Stomach smooth muscle (tissue), 2 donors: ENCODE results near the gene PCDHB7.
"Not testable (repeated sequence)": the region's sequence is repeated elsewhere in the genome, so short reads cannot be mapped to it uniquely, and the experiment has no call there.

Experiments
- H3K27ac ChIP-seq: one replicate; pipeline ENCODE4 v1.7.0; 2013; ENCODE audit warnings: mild to moderate bottlenecking, low read length, inconsistent platforms
- H3K27me3 ChIP-seq, 2 donors: one replicate each; pipeline ENCODE4 v1.7.0; 2013; ENCODE audit warnings: low read length in 2 of 2; ENCODE audit not compliant: insufficient read depth in 2 of 2, control insufficient read depth in 1 of 2
- H3K36me3 ChIP-seq, 2 donors: one replicate each; pipeline ENCODE4 v1.7.0; 2013; ENCODE audit warnings: low read length in 2 of 2; ENCODE audit not compliant: control insufficient read depth in 2 of 2, insufficient read depth in 2 of 2
- H3K4me1 ChIP-seq: one replicate; pipeline ENCODE4 v1.7.0; 2013; ENCODE audit warnings: low read length; ENCODE audit not compliant: control insufficient read depth, insufficient read depth
- H3K4me3 ChIP-seq, 2 donors: one replicate each; pipeline ENCODE4 v1.7.0; 2013; ENCODE audit warnings: low read length in 2 of 2
- H3K9ac ChIP-seq, 2 donors: one replicate each; pipeline ENCODE4 v1.7.0; 2013; ENCODE audit warnings: low read length in 2 of 2, mild to moderate bottlenecking in 1 of 2
- H3K9me3 ChIP-seq, 2 donors: one replicate each; pipeline ENCODE4 v1.7.0; 2013; ENCODE audit warnings: low read length in 2 of 2; ENCODE audit not compliant: control insufficient read depth in 2 of 2
- donor health status: healthy.
- donor health status: Pancreatic carcinoma.

The PCDHB7 gene

DNA sequence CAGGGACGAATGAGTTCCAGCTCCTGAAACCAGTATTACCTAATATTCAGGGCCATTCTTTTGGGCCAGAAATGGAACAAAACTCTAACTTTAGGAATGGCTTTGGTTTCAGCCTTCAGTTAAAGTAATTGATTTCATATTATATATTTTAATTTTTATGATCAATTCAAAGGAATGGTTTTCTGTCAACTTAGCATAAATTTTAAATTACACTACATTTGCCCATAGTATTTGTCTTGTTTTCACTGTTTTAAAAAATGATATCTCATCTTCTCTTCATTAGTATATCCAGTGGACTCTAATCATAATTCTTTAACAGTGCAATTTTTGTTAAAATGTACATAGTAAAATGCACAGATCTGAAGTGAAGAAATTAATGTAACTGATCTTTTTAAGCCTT, 7.9 kb downstream of the PCDHB7 start:
- H3K36me3 ChIP-seq, result peaks cover 0 to 3% of the 10 kb centered on the region in 2 donors
- H3K27me3 ChIP-seq, result peaks cover 3 to 14% of the 10 kb centered on the region in 2 donors
- H3K9me3 ChIP-seq, result peaks cover 28 to 33% of the 10 kb centered on the region in 2 donors
- H3K4me3 ChIP-seq, result no peak overlapping the region
- H3K4me1 ChIP-seq, result no peaks in the 10 kb centered on the region
- H3K9ac ChIP-seq, result no peak overlapping the region
- no peak overlapping the region for H3K27ac ChIP-seq

GRCh38 chr5:141182248-141182647, 9.8 kb downstream of the PCDHB7 start, which contains the start of gene PCDHB16:
TSS of gene PCDHB16 (plus strand) at chr5:141182387. CDS start at chr5:141182560, 173 bp downstream.
- Histone ChIP-seq H3K36me3 (peaks cover 0 to 3% of the 10 kb centered on the region in 2 donors), H3K27me3 (peaks cover 1 to 15% of the 10 kb centered on the region in 2 donors), H3K9ac (peak within 1 kb of the TSS in 1 of 2 donors; percentile 64), H3K27ac (no peak within 1 kb of the TSS), H3K4me3 (peak within 1 kb of the TSS; percentile 55 to 67), H3K4me1 (no peaks in the 10 kb centered on the region), H3K9me3 (peaks cover 28 to 34% of the 10 kb centered on the region in 2 donors)

GRCh38 chr5:141184117-141184855, 11.8 kb downstream of the PCDHB7 start:
- H3K27ac ChIP-seq, H3K4me1 ChIP-seq, H3K4me3 ChIP-seq, H3K9ac ChIP-seq, H3K36me3 ChIP-seq: not testable (repeated sequence)
- peaks cover 0 to 12% of the 10 kb centered on the region in 2 donors for H3K27me3 ChIP-seq
- H3K9me3 ChIP-seq, result peaks cover 22 to 32% of the 10 kb centered on the region in 2 donors

DNA sequence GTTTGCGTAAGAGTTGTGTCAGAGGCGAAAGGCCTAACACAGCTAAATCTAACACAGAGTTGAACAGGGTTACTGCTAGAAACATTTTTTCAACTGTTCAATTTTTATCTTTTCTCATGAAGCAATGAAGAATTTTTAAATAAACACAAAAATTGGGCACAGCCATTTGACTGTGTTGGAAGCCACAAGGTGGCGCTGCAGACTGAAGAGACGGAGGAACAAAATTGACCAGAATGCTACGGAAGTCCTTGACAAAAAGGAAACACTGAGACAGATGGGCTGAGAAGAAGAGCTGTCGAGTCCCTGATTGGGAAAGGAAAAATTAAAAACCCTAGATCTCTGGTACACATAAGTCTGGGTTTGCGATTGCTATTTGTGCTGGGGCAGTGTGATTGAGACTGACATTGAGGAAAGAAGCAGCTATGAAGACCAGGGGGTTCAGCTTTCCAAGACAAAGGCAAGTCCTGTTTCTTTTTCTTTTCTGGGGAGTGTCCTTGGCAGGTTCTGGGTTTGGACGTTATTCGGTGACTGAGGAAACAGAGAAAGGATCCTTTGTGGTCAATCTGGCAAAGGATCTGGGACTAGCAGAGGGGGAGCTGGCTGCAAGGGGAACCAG, 14.6 kb downstream of the PCDHB7 start, which contains the start of gene PCDHB9:
Gene PCDHB9 (plus strand): TSS at position 265 of the 616 bp plus-strand sequence. CDS start 158 bp downstream, at position 423.
- H3K4me3 ChIP-seq, result peak within 1 kb of the TSS in 1 of 2 donors; percentile 38
- H3K9me3 ChIP-seq, result peaks cover 21 to 38% of the 10 kb centered on the region in 2 donors

DNA sequence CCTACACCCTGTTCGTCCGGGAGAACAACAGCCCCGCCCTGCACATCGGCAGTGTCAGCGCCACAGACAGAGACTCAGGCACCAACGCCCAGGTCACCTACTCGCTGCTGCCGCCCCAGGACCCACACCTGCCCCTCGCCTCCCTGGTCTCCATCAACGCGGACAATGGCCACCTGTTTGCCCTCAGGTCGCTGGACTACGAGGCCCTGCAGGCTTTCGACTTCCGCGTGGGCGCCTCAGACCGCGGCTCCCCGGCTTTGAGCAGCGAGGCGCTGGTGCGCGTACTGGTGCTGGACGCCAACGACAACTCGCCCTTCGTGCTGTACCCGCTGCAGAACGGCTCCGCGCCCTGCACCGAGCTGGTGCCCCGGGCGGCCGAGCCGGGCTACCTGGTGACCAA, 16.2 kb downstream of the PCDHB7 start:
- H3K9ac ChIP-seq, H3K27ac ChIP-seq, H3K4me3 ChIP-seq, H3K4me1 ChIP-seq, H3K36me3 ChIP-seq, H3K27me3 ChIP-seq: not testable (repeated sequence)
- H3K9me3 ChIP-seq, result peaks cover 16 to 32% of the 10 kb centered on the region in 2 donors

More for the DNA sequence above, 14.6 kb downstream of the PCDHB7 start, which contains the start of gene PCDHB9:
- Histone ChIP-seq H3K27ac (no peak within 1 kb of the TSS), H3K36me3 (peaks cover 0 to 3% of the 10 kb centered on the region in 2 donors), H3K4me1 (no peaks in the 10 kb centered on the region), H3K27me3 (peaks cover 0 to 11% of the 10 kb centered on the region in 2 donors), H3K9ac (no peak within 1 kb of the TSS)

- H3K9me3 ChIP-seq, result peaks cover 15 to 31% of the 10 kb centered on the region in 2 donors
- not testable (repeated sequence) for H3K4me1 ChIP-seq, H3K27me3 ChIP-seq, H3K4me3 ChIP-seq, H3K27ac ChIP-seq, H3K9ac ChIP-seq, H3K36me3 ChIP-seq
Measured at GRCh38 chr5:141189131-141189530, 16.7 kb downstream of the PCDHB7 start.

GRCh38 chr5:141192110-141192725, 19.8 kb downstream of the PCDHB7 start, which contains the start of gene PCDHB10:
TSS of gene PCDHB10 (plus strand) at chr5:141192353. CDS start at chr5:141192553, 200 bp downstream.
- peaks cover 3 to 28% of the 10 kb centered on the region in 2 donors for H3K9me3 ChIP-seq
- no peaks in the 10 kb centered on the region for H3K4me1 ChIP-seq
- no peak within 1 kb of the TSS for H3K27ac ChIP-seq
- peak within 1 kb of the TSS; percentile 41 to 68 for H3K4me3 ChIP-seq
- H3K36me3 ChIP-seq, result no peaks in the 10 kb centered on the region
- no peak within 1 kb of the TSS for H3K9ac ChIP-seq
- H3K27me3 ChIP-seq, result peaks cover 2 to 5% of the 10 kb centered on the region in 2 donors

DNA sequence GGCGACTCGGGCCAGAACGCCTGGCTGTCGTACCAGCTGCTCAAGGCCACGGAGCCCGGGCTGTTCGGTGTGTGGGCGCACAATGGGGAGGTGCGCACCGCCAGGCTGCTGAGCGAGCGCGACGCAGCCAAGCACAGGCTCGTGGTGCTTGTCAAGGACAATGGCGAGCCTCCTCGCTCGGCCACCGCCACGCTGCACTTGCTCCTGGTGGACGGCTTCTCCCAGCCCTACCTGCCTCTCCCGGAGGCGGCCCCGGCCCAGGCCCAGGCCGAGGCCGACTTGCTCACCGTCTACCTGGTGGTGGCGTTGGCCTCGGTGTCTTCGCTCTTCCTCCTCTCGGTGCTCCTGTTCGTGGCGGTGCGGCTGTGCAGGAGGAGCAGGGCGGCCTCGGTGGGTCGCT, 21.9 kb downstream of the PCDHB7 start:
- H3K9ac ChIP-seq, H3K27me3 ChIP-seq, H3K4me1 ChIP-seq, H3K4me3 ChIP-seq, H3K36me3 ChIP-seq, H3K27ac ChIP-seq: not testable (repeated sequence)
- H3K9me3 ChIP-seq, result peaks cover 11 to 28% of the 10 kb centered on the region in 2 donors

DNA sequence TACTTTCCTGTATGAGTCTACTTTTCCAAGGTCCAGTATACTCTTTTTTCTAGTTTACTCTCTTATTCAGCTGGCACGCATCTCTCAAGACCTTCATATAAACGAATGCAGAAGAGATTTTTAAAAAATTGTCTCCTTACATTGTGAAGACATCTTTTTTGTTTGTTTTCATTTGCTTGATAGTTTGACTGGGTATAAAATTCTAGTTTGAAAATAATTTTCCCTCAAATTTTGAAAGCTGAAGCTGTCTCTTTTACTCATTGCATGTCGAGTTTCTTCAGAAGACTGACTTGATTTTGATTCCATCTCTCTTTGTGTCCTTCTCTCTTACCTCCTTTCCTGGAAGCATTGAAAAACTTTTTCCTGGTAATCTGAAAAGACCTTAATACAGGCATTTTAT, 23.9 kb downstream of the PCDHB7 start:
- Histone ChIP-seq H3K4me1 (no peaks in the 10 kb centered on the region), H3K27ac (no peak overlapping the region), H3K36me3 (no peaks in the 10 kb centered on the region), H3K9ac (no peak overlapping the region), H3K27me3 (peaks cover 0 to 2% of the 10 kb centered on the region in 2 donors), H3K9me3 (peaks cover 18 to 38% of the 10 kb centered on the region in 2 donors), H3K4me3 (no peak overlapping the region)

DNA sequence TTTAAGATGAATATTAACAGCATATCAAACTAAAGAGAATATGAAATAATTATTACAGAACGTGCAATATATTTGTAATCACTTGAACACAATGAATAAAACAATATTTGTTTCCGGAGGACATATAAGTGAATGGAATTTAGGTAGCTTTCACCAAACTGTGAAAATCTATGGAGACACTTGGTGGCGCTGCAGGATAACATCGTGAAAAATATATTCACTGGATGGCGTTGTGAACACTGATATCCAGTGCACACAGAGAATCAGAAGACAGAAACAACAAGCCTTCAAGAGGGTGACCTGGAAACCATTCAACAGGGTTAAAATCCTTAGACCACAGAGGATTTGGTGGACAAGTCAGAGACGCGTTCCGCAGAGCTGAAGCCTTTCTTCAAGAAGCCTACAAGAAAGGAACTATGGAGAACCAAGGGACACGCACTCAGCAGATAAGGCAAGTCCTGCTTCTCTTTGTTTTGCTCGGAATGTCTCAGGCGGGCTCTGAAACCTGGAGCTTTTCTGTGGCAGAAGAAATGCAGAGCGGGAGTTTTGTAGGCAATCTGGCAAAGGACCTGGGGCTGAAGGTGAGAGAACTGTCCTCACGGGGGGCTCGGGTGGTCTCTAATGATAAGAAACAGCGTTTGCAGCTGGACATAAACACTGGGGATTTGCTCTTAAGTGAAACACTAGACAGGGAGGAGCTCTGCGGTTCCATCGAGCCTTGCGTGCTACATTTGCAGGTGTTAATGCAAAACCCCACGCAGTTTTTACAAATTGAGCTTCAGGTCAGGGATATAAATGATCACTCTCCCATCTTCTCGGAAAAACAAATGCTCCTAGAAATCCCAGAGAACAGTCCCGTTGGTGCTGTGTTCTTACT, 27.2 kb downstream of the PCDHB7 start, which contains the start of gene PCDHB11:
Gene PCDHB11 (plus strand): TSS at position 269 of the 877 bp plus-strand sequence. CDS start 148 bp downstream, at position 417.
- Histone ChIP-seq H3K4me3 (peak within 1 kb of the TSS; percentile 9 to 58), H3K9me3 (peaks cover 14 to 42% of the 10 kb centered on the region in 2 donors), H3K36me3 (no peaks in the 10 kb centered on the region), H3K27ac (no peak within 1 kb of the TSS), H3K9ac (peak within 1 kb of the TSS in 1 of 2 donors; percentile 21), H3K27me3 (no peaks in the 10 kb centered on the region), H3K4me1 (no peaks in the 10 kb centered on the region)
